ENCODE results near the gene BAZ2A.

DNA sequence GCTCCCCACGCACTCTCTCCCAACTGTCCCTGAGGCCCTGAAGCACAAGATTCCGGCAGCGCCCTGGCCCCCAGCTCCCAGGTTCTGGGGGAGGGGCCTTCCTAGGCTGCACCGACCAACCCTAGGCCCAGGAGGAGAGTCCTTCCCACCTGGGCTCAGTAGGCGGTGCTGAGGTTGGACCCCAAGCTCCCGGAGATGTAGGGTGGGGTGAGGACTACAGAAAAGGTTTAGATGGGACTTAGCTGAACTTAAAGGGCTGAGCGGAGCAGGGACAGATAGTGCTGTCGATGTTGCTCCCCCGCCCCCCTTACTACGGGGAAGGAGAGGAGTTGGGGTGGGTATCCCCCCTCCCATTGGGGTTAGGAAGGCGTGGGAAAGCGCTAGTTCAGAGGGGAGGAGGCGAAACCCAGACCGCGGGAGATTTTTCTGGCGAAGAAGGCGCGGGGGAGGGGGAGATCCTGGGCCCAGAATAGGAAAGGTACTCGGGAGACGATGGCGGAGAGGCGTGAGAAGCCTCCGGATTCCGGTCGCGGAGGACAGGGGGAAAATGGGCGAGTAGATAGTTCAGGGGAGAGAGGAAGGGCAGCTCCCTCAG, 4.2 kb upstream of the BAZ2A start:
- TF ChIP-seq, protein P1, sequence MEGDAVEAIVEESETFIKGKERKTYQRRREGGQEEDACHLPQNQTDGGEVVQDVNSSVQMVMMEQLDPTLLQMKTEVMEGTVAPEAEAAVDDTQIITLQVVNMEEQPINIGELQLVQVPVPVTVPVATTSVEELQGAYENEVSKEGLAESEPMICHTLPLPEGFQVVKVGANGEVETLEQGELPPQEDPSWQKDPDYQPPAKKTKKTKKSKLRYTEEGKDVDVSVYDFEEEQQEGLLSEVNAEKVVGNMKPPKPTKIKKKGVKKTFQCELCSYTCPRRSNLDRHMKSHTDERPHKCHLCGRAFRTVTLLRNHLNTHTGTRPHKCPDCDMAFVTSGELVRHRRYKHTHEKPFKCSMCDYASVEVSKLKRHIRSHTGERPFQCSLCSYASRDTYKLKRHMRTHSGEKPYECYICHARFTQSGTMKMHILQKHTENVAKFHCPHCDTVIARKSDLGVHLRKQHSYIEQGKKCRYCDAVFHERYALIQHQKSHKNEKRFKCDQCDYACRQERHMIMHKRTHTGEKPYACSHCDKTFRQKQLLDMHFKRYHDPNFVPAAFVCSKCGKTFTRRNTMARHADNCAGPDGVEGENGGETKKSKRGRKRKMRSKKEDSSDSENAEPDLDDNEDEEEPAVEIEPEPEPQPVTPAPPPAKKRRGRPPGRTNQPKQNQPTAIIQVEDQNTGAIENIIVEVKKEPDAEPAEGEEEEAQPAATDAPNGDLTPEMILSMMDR (IDR thresholded peaks at IDR 0.05) = no peak
- TF ChIP-seq POLR2A (IDR thresholded peaks at IDR 0.05) (no peak), POLR2AphosphoS5 (IDR thresholded peaks at IDR 0.05; ENCODE audit: insufficient read depth in 1 of 2, low read depth in 1 of 2) (peak; percentile 52 to 66)
